RWPE1 (cell line): ENCODE results near the gene HDAC3.

Experiments used
- CTCF ChIA-PET: fragments of 350-600 bp; sonication (Branson Sonifier 250); formaldehyde crosslinking; extraction: SDS; loops from one replicate; lab custom pipeline; 2021; lab: Yijun Ruan, JAX
- POLR2A ChIA-PET: fragments of 400-600 bp; formaldehyde crosslinking; extraction: SDS; loops from one replicate; lab custom pipeline; 2020; ENCODE audit warnings: antibody characterized with exemption; ENCODE audit not compliant: low non-redundant PET; lab: Yijun Ruan, JAX
- DNase-seq: peaks from one replicate; pipeline ENCODE4 v3.0.0; 2012; ENCODE audit warnings: low spot score
- H3K27ac ChIP-seq: fragments of 450-650 bp; 2 replicates; pipeline ENCODE4 v1.5.1; 2017
- CTCF ChIP-seq: fragments of 450-650 bp; conservative IDR thresholded peaks from 2 replicates; pipeline ENCODE4 v1.5.1; 2017; ENCODE audit warnings: low read depth, mild to moderate bottlenecking

The HDAC3 gene

DNA sequence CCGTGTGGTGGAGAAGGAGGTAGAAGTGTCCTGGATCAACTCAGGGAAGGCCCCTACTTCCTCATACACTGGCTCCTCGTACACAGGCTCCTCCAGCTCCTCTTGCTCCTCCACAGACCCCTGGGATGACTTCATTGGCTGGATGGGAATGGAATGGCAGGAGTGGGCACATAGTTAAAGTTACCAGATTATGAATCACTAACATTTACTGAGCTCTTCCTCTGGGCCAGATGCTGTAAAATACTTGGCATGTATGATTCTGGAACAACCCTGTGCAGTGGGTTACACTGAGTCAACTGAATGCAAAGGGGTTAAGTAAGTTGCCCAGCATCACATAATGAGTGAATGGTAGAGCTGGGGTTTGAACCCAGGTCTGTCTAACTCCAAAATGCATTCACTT lies 17.6 kb upstream of the HDAC3 start:
- DNase-seq = no peak
- no peak for TF ChIP-seq CTCF
- H3K27ac ChIP-seq = no peak overlapping the region
- ChIA-PET CTCF (interaction anchor here (0.6 to 1.0 kb wide), 4 partner anchors 10 to 262 kb away, joined by 3 to 7 read pairs (median 4); no protein-coding TSS in a partner anchor), POLR2A (no interaction called here)

- ChIA-PET POLR2A (no interaction called here), CTCF (interaction anchor here (0.6 to 3.0 kb wide), 3 partner anchors 13 to 255 kb away, joined by 4 to 11 read pairs (median 5); no protein-coding TSS in a partner anchor)
- H3K27ac ChIP-seq = peak overlapping the region; percentile 46
- no peak for TF ChIP-seq CTCF
- peak; percentile 61 for DNase-seq
These were observed 15.1 kb upstream of the HDAC3 start for GRCh38 chr5:141651728-141652105.

DNA sequence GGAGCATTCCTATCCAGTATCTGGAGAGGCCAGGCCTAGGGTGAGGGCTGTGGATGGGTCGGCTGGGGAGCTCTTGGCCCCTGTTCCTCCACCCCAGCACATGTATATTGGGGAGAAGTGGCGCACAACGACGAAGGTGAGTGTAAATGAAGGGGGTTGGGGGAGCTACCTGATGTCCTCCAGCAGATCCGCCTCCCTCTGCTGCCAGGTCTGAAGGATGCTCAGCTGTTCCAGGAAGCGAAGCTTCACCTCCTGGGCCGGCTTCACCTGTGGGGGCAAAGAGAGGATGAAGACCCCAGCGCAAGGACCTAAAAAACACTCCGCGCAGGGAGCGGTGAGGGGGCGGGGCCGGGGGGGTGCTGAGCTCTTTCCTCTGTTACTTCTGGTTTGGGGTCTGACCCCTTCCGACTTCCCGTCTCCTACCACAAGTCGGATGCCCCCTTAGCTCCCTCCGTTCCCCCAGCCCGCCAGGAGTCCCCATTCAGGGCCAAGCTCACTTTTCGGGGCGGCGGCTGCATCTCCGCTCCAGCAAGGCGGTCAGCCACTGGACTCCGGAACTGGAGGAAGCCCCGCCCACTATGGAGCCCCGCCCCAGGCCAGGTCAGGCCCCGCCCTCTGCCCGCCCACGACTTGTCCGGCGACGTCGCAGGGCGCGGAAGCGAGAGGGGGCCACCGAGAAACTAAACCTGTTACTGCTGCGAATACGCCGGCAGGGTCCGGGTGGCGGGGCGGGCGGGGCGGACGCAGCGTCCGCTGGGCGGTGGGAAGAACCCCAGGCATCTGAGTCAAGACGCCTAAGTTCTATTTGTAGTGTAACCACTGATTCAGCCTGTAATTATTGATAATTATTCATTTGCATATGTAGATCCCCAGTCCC lies 14.4 kb upstream of the HDAC3 start, which contains the start of gene FCHSD1:
Gene FCHSD1 (minus strand): TSS at position 568 of the 877 bp plus-strand sequence. CDS start 50 bp downstream, at position 518.
- H3K27ac ChIP-seq = peak within 1 kb of the TSS; percentile 46
- no peak for TF ChIP-seq CTCF
- ChIA-PET CTCF (interaction anchor here (1.2 to 3.0 kb wide), 2 partner anchors 14 to 228 kb away, joined by 5 to 11 read pairs; no protein-coding TSS in a partner anchor), POLR2A (interaction anchor here (0.8 to 1.0 kb wide), 2 partner anchors 10 to 14 kb away, joined by 3 to 7 read pairs; partner anchors contain the start of genes HDAC3 and RELL2)
- peak; percentile 97 for DNase-seq

- no peak overlapping the region for H3K27ac ChIP-seq
- TF ChIP-seq CTCF = no peak
- CTCF ChIA-PET = interaction anchor here (0.6 to 1.4 kb wide), 2 partner anchors 9 to 15 kb away, joined by 3 to 7 read pairs; no protein-coding TSS in a partner anchor
- no peak for DNase-seq
- POLR2A ChIA-PET = no interaction called here
These were observed 13.3 kb upstream of the HDAC3 start for GRCh38 chr5:141649972-141650371.

GRCh38 chr5:141649056-141649688 lies 12.5 kb upstream of the HDAC3 start:
- ChIA-PET POLR2A (no interaction called here), CTCF (interaction anchor here (0.6 to 1.4 kb wide), 3 partner anchors 8 to 89 kb away, joined by 3 to 7 read pairs (median 3); no protein-coding TSS in a partner anchor)
- TF ChIP-seq CTCF = no peak

GRCh38 chr5:141647851-141648250 lies 11.2 kb upstream of the HDAC3 start:
- TF ChIP-seq CTCF = no peak
- H3K27ac ChIP-seq = no peak overlapping the region
- CTCF ChIA-PET = interaction anchor here (0.5 to 0.8 kb wide), 3 partner anchors 17 to 345 kb away, joined by 3 to 6 read pairs (median 4); no protein-coding TSS in a partner anchor
- no peak for DNase-seq
- POLR2A ChIA-PET = interaction anchor here (1.4 kb wide), 1 partner anchor 11 kb away, joined by 6 read pairs; the partner anchor contains the start of genes HDAC3 and RELL2

More at GRCh38 chr5:141649056-141649688, 12.5 kb upstream of the HDAC3 start:
- no peak overlapping the region for H3K27ac ChIP-seq
- no peak for DNase-seq
